ENCODE measurements around the gene GJC2. TPM values are rescaled to one million over a fixed set of nuclear protein-coding genes. Genes with fewer than 3 reads are reported as not detected.
"Not testable (repeated sequence)": the region's sequence is repeated elsewhere in the genome, so short reads cannot be mapped to it uniquely, and the experiment has no call there.

Gene GJC2
- total RNA-seq, 4 donors from 2014 or later = 0.20 to 7.1 (median 1.4) TPM

- intact Hi-C loops (cut with DNase I; ENCODE audit: low total_unique reads) = no loop called here
- WGBS, 2 donors (ENCODE audit: low coverage in 1 of 2) = 88 to 94% methylated on average over 5 to 7 of the region's 7 CpGs
- Histone ChIP-seq H3K4me3 (no peak overlapping the region), H3K36me3 (no peaks in the 10 kb centered on the region), H3K4me1 (peaks cover 16 to 22% (median 19%) of the 10 kb centered on the region in 4 donors), H3K27ac (peak overlapping the region in 3 of 4 donors; percentile 93 to 97 (median 94)), H3K9me3 (no peaks in the 10 kb centered on the region), H3K27me3 (no peaks in the 10 kb centered on the region)
- in situ Hi-C loops (cut with MboI; ENCODE audit: low pct_ligation_motif_present in 1 of 4, low pct_unique_long_range_greater_than_20kb in 1 of 4, low sequenced_read_pairs in 3 of 4) = no loop called here
- TF ChIP-seq POLR2A (IDR thresholded peaks at IDR 0.05) (no peak), CTCF (IDR thresholded peaks at IDR 0.05) (no peak), EP300 (IDR thresholded peaks at IDR 0.05; ENCODE audit: low read depth) (no peak), POLR2AphosphoS5 (IDR thresholded peaks at IDR 0.05) (no peak)
- DNase-seq = no peak
These were observed 39.2 kb upstream of the GJC2 start for GRCh38 chr1:228110556-228110955.

- H3K36me3 ChIP-seq; H3K9me3 ChIP-seq; intact Hi-C loops (cut with DNase I; ENCODE audit: low total_unique reads); in situ Hi-C loops (cut with MboI; ENCODE audit: low pct_ligation_motif_present in 1 of 4, low pct_unique_long_range_greater_than_20kb in 1 of 4, low sequenced_read_pairs in 3 of 4); H3K4me3 ChIP-seq; H3K27ac ChIP-seq; H3K27me3 ChIP-seq; DNase-seq: not testable (repeated sequence)
- H3K4me1 ChIP-seq = peaks cover 16 to 22% (median 19%) of the 10 kb centered on the region in 4 donors
- WGBS, 2 donors (ENCODE audit: low coverage in 1 of 2) = 60 to 95% methylated on average over 1 to 6 of the region's 6 CpGs
These were observed 38.4 kb upstream of the GJC2 start for GRCh38 chr1:228111315-228111714.

GRCh38 chr1:228112167-228112566, 37.6 kb upstream of the GJC2 start:
- TF ChIP-seq CTCF (IDR thresholded peaks at IDR 0.05) = no peak
- TF ChIP-seq POLR2AphosphoS5 (IDR thresholded peaks at IDR 0.05) = no peak
- no peak for TF ChIP-seq POLR2A (IDR thresholded peaks at IDR 0.05)
- no peak for TF ChIP-seq EP300 (IDR thresholded peaks at IDR 0.05; ENCODE audit: low read depth)
- intact Hi-C loops (cut with DNase I; ENCODE audit: low total_unique reads) = no loop called here
- H3K36me3 ChIP-seq = no peaks in the 10 kb centered on the region
- WGBS, 2 donors (ENCODE audit: low coverage in 1 of 2) = 80 to 91% methylated on average over 7 of the region's 7 CpGs
- H3K27me3 ChIP-seq = no peaks in the 10 kb centered on the region
- H3K27ac ChIP-seq = no peak overlapping the region
- H3K9me3 ChIP-seq = no peaks in the 10 kb centered on the region
- H3K4me3 ChIP-seq = no peak overlapping the region
- DNase-seq = no peak
- peaks cover 16 to 22% (median 19%) of the 10 kb centered on the region in 4 donors for H3K4me1 ChIP-seq
- in situ Hi-C loops (cut with MboI; ENCODE audit: low pct_ligation_motif_present in 1 of 4, low pct_unique_long_range_greater_than_20kb in 1 of 4, low sequenced_read_pairs in 3 of 4) = no loop called here

- Histone ChIP-seq H3K36me3 (no peaks in the 10 kb centered on the region), H3K4me3 (no peak overlapping the region), H3K27ac (no peak overlapping the region), H3K9me3 (no peaks in the 10 kb centered on the region), H3K27me3 (no peaks in the 10 kb centered on the region), H3K4me1 (peaks cover 16 to 21% (median 19%) of the 10 kb centered on the region in 4 donors)
- no peak for DNase-seq
- in situ Hi-C loops (cut with MboI; ENCODE audit: low pct_ligation_motif_present in 1 of 4, low pct_unique_long_range_greater_than_20kb in 1 of 4, low sequenced_read_pairs in 3 of 4) = no loop called here
- no peak for TF ChIP-seq POLR2A (IDR thresholded peaks at IDR 0.05)
- TF ChIP-seq CTCF (IDR thresholded peaks at IDR 0.05) = no peak
- TF ChIP-seq POLR2AphosphoS5 (IDR thresholded peaks at IDR 0.05) = no peak
- no peak for TF ChIP-seq EP300 (IDR thresholded peaks at IDR 0.05; ENCODE audit: low read depth)
- WGBS, 2 donors (ENCODE audit: low coverage in 1 of 2) = 91% methylated on average over 1 of the region's 1 CpG; no CpG with 5 or more reads in 1 of the 2 donors
- intact Hi-C loops (cut with DNase I; ENCODE audit: low total_unique reads) = no loop called here
These were observed 37.1 kb upstream of the GJC2 start for GRCh38 chr1:228112617-228113016.

- 67 to 83% methylated on average over 3 of the region's 3 CpGs for whole genome bisulfite sequencing, 2 donors (ENCODE audit: low coverage in 1 of 2)
These were observed 34.9 kb upstream of the GJC2 start for GRCh38 chr1:228114827-228115226.

More at GRCh38 chr1:228114827-228115226, 34.9 kb upstream of the GJC2 start:
- no peaks in the 10 kb centered on the region for H3K9me3 ChIP-seq
- H3K36me3 ChIP-seq = no peaks in the 10 kb centered on the region
- no peak for DNase-seq
- H3K27me3 ChIP-seq = no peaks in the 10 kb centered on the region
- in situ Hi-C loops (cut with MboI; ENCODE audit: low pct_ligation_motif_present in 1 of 4, low pct_unique_long_range_greater_than_20kb in 1 of 4, low sequenced_read_pairs in 3 of 4) (no loop called here), intact Hi-C loops (cut with DNase I; ENCODE audit: low total_unique reads) (no loop called here)
- TF ChIP-seq POLR2AphosphoS5 (IDR thresholded peaks at IDR 0.05) (no peak), EP300 (IDR thresholded peaks at IDR 0.05; ENCODE audit: low read depth) (no peak), POLR2A (IDR thresholded peaks at IDR 0.05) (no peak), CTCF (IDR thresholded peaks at IDR 0.05) (no peak)
- no peak overlapping the region for H3K27ac ChIP-seq
- peaks cover 6 to 8% (median 7%) of the 10 kb centered on the region in 4 donors for H3K4me1 ChIP-seq
- H3K4me3 ChIP-seq = no peak overlapping the region
